Measurements from ENCODE around the gene MYO3B. TPM values are rescaled to one million over a fixed set of nuclear protein-coding genes. Genes with fewer than 3 reads are reported as not detected.

MYO3B gene
- total and polyA plus RNA-seq, 2 donors (not counting 3 experiments of a cell fraction or from before 2014, with no cell fraction given) = 0.03 TPM; not detected in 1

GRCh38 chr2:170501421-170502043 lies 323.6 kb downstream of the MYO3B start:
- Histone ChIP-seq H3K79me2 (ENCODE audit: control insufficient read depth, insufficient read depth, low read length) (no peaks in the 10 kb centered on the region), H3K9me3 (replicated peaks; ENCODE audit: control insufficient read depth, insufficient read depth, low read length) (no peaks in the 10 kb centered on the region), H3K4me2 (ENCODE audit: insufficient read depth, low read length) (no peak overlapping the region), H3K27ac (ENCODE audit: insufficient read depth, low read depth, low read length) (no peak overlapping the region), H3K36me3 (ENCODE audit: control insufficient read depth in 2 of 2, extremely low read depth in 1 of 2, insufficient read depth in 2 of 2, low read length in 2 of 2) (no peaks in the 10 kb centered on the region), H2AFZ (ENCODE audit: low read depth, low read length) (no peak overlapping the region), H3K27me3 (ENCODE audit: control insufficient read depth in 2 of 2, insufficient read depth in 2 of 2, low read length in 2 of 2) (no peaks in the 10 kb centered on the region), H4K20me1 (replicated peaks; ENCODE audit: control insufficient read depth, extremely low read depth, insufficient read depth, low read length) (no peaks in the 10 kb centered on the region), H3K9ac (replicated peaks; ENCODE audit: extremely low read depth, insufficient read depth, low read length) (no peak overlapping the region), H3K4me3 (replicated peaks in 1 of 3; ENCODE audit: insufficient read depth in 1 of 3, low read depth in 1 of 3, low read length in 3 of 3) (no peak overlapping the region), H3K4me1 (ENCODE audit: control insufficient read depth, extremely low read depth, insufficient read depth, low read length) (peaks cover 34% of the 10 kb centered on the region), H3K9me1 (replicated peaks; ENCODE audit: control insufficient read depth, extremely low read depth, insufficient read depth, low read length) (no peaks in the 10 kb centered on the region)
- TF ChIP-seq POLR2AphosphoS5 (IDR thresholded peaks at IDR 0.05; ENCODE audit: insufficient read depth, low read depth, low read length) (no peak), FOS (IDR thresholded peaks at IDR 0.05; ENCODE audit: borderline replicate concordance, insufficient read depth, low read length) (no peak), EZH2 (IDR thresholded peaks at IDR 0.05; ENCODE audit: borderline replicate concordance, low read depth, low read length, severe bottlenecking) (no peak), MAX (IDR thresholded peaks at IDR 0.05; ENCODE audit: insufficient read depth, insufficient read length) (no peak), POLR2A (IDR thresholded peaks at IDR 0.05; ENCODE audit: low read depth, low read length) (no peak), MYC (IDR thresholded peaks at IDR 0.05; ENCODE audit: low read depth, low read length) (no peak), CTCF (IDR thresholded peaks at IDR 0.05; ENCODE audit: extremely low read depth in 1 of 2, insufficient read depth in 1 of 2, low read depth in 1 of 2, low read length in 2 of 2) (no peak), JUN (IDR thresholded peaks at IDR 0.05; ENCODE audit: borderline replicate concordance, insufficient read depth, insufficient read length, low read depth) (no peak), GATA2 (IDR thresholded peaks at IDR 0.05; ENCODE audit: insufficient read depth, insufficient read length, low read depth, low read length) (no peak)
- FAIRE-seq (no peak), DNase-seq (ENCODE audit: low read depth, low spot score) (no peak)
- CTCF ChIA-PET = no interaction called here
- dilution Hi-C loops (cut with MboI; ENCODE audit: extremely low pct_ligation_motif_present, low sequenced_read_pairs) (no loop called here), intact Hi-C loops (cut with micrococcal nuclease) (no loop called here)
- POLR2A ChIA-PET = no interaction called here
- BruUV-seq (replicated peaks) = no TSS peak
